Measurements from ENCODE around the gene WDR93.

DNA sequence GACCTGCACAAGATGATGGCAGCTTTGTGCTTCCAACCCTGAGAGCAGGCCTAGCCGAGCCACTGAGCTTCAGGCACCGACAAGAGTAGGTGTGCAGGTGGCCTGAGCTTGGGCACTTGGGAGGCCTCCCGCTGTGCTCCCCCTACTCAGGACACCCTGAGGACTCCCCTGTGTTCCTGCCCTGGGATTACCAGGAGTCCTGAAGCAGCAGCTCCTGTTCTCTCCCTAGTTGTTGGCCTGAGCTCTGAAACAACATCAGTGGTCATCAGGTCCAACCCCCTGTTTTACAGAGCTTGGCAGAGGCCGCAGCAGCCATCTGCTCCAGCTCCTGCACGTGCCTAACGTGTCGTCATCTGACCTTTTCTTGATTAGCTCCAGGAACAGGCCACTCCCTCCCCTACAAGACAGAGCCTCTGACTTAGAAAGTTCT, 77.5 kb downstream of the WDR93 start:
- TF ChIP-seq, protein P1, sequence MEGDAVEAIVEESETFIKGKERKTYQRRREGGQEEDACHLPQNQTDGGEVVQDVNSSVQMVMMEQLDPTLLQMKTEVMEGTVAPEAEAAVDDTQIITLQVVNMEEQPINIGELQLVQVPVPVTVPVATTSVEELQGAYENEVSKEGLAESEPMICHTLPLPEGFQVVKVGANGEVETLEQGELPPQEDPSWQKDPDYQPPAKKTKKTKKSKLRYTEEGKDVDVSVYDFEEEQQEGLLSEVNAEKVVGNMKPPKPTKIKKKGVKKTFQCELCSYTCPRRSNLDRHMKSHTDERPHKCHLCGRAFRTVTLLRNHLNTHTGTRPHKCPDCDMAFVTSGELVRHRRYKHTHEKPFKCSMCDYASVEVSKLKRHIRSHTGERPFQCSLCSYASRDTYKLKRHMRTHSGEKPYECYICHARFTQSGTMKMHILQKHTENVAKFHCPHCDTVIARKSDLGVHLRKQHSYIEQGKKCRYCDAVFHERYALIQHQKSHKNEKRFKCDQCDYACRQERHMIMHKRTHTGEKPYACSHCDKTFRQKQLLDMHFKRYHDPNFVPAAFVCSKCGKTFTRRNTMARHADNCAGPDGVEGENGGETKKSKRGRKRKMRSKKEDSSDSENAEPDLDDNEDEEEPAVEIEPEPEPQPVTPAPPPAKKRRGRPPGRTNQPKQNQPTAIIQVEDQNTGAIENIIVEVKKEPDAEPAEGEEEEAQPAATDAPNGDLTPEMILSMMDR (IDR thresholded peaks at IDR 0.05), result no peak
- TF ChIP-seq POLR2A (IDR thresholded peaks at IDR 0.05; ENCODE audit: low read depth), result no peak
- no peak for TF ChIP-seq POLR2AphosphoS5 (IDR thresholded peaks at IDR 0.05)
- no peak for TF ChIP-seq EP300 (IDR thresholded peaks at IDR 0.05)

All from esophagus muscularis mucosa (tissue), 4 donors.